Activated CD4-positive, alpha-beta T cell treated with anti-CD3 and anti-CD28 coated beads for 36 hours (primary cell): ENCODE measurements around the gene LRMDA. TPM values are rescaled to one million over a fixed set of nuclear protein-coding genes. Genes with fewer than 3 reads are reported as not detected.

ENCODE experiments used
- ATAC-seq: fragments of 200-7000 bp; cut with Tn5 transposase; one replicate; pipeline ENCODE4 v1.10.0; 2021; ENCODE audit warnings: mild to moderate bottlenecking, moderate library complexity
- CTCF ChIA-PET: fragments of 350-600 bp; sonication (Branson Sonifier 250); formaldehyde crosslinking; loops from one replicate; lab custom pipeline; 2021; ENCODE audit warnings: antibody characterized with exemption; lab: Charles Lee
- POLR2A ChIA-PET: fragments of 350-600 bp; sonication (Branson Sonifier 250); formaldehyde crosslinking; loops from one replicate; lab custom pipeline; 2021; ENCODE audit warnings: antibody characterized with exemption, inconsistent platforms; lab: Charles Lee
- DNase-seq: peaks from one replicate; pipeline ENCODE4 v3.0.0-alpha.2; 2020
- H3K27ac Mint-ChIP-seq: one replicate; pipeline ENCODE4 v1.8.0; 2021; ENCODE audit warnings: mixed read lengths
- H3K27me3 Mint-ChIP-seq: one replicate; pipeline ENCODE4 v1.8.0; 2021; ENCODE audit warnings: mixed read lengths
- H3K36me3 Mint-ChIP-seq: one replicate; pipeline ENCODE4 v1.8.0; 2021; ENCODE audit warnings: low read depth, mixed read lengths
- H3K4me1 Mint-ChIP-seq: one replicate; pipeline ENCODE4 v1.8.0; 2021; ENCODE audit warnings: mixed read lengths
- H3K4me3 Mint-ChIP-seq: one replicate; pipeline ENCODE4 v1.8.0; 2021; ENCODE audit warnings: mild to moderate bottlenecking, moderate library complexity, mixed read lengths
- H3K9me3 Mint-ChIP-seq: one replicate; pipeline ENCODE4 v1.8.0; 2021; ENCODE audit warnings: low read depth, mixed read lengths
- intact Hi-C, 2 experiments: fragments of 100-400 bp; cut with DNase I in 1 of 2; cut with micrococcal nuclease in 1 of 2; formaldehyde crosslinking; loops; one replicate each; pipeline versions ENCODE4 v1.14.2 to v1.15.1; 2022 to 2024; cut with DNase I, micrococcal nuclease
- total RNA-seq, 2 experiments: library from RNA; stranded (reverse); gene quantifications; one replicate each; pipeline ENCODE4 v1.2.3, GENCODE V29; 2021

LRMDA gene
- total RNA-seq, 2 experiments from 2014 or later: not detected

DNA sequence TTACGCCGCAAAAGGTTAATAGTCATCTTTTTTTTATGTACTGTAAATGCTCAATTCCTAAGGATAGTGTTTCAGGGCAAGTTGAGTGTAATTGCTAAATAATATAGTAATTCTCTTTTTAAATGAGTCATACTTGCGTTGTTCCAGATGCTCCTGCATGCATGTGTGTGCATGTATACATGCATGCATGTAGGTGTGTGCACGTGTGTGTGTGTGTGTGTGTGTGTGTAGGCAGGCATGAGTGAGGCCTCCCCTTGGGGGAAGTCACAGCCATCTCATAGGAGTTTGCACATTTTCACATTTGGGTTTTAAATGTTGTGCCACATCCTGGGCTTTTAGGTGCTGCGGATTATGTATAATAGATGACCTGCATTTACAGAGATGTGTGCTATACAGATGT lies 1110.4 kb downstream of the LRMDA start:
- no peaks in the 10 kb centered on the region for H3K27me3 Mint-ChIP-seq
- DNase-seq: no peak
- no peak overlapping the region for H3K27ac Mint-ChIP-seq
- H3K9me3 Mint-ChIP-seq: no peaks in the 10 kb centered on the region
- ChIA-PET POLR2A (no interaction called here), CTCF (no interaction called here)
- no peak overlapping the region for H3K4me3 Mint-ChIP-seq
- no peaks in the 10 kb centered on the region for H3K4me1 Mint-ChIP-seq
- intact Hi-C loops: no loop called here
- no peaks in the 10 kb centered on the region for H3K36me3 Mint-ChIP-seq
- no peak for ATAC-seq

DNA sequence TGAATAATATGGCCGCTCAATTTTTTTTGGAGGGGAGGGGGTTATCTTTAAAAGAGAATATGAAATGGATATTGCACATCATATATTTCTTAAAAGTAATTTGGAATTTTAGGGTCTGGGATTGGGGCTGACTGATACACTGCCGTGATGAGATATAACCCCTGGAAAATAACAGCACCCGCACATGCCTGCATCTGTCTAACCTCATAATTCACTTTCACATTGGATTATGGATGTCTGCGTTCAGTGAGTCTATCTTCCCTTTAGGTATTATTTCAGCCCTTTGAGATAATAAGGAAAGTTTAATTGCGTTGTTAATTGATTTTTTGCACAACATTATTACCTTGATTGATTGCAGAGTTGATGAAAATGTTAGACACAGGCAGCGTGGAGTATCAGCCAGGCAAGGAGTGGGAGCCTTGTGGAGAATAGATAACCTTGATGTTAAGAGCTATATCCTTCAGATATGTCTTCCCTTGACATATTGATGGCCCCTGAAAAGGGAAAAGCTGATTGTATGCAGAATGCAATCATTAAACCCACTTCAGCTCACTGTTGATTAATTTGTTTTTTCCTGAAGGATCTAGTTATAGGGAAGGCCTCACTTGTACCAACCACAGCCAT lies 1111.0 kb downstream of the LRMDA start:
- no peak for ATAC-seq
- intact Hi-C loops: no loop called here
- no peak for DNase-seq
- Mint-ChIP-seq H3K9me3 (no peaks in the 10 kb centered on the region), H3K27me3 (peaks cover under 1% of the 10 kb centered on the region), H3K27ac (no peak overlapping the region), H3K36me3 (no peaks in the 10 kb centered on the region), H3K4me3 (no peak overlapping the region), H3K4me1 (no peaks in the 10 kb centered on the region)
- ChIA-PET POLR2A (no interaction called here), CTCF (no interaction called here)

DNA sequence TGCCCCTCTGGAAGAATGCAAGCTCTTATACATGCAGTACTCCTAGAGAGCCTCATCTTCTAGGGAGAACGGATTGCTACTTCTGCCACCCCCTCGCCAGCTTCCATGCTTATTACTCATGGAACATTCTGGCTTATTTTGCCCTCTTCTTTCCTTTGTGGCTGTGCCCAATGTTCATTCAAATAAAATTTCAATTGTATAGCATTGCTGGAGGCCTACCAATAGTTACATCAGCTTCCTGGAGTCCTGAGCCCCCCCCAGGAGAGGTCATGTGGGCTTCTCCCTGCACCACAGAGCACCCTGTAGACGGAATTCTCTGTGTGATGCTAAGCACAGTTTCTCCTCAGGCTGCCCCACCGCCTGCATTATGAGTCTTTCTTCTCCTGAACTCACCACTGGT lies 1112.2 kb downstream of the LRMDA start:
- ATAC-seq (no peak), DNase-seq (no peak)
- Mint-ChIP-seq H3K36me3 (no peaks in the 10 kb centered on the region), H3K27me3 (peaks cover 2% of the 10 kb centered on the region), H3K4me1 (no peaks in the 10 kb centered on the region), H3K9me3 (no peaks in the 10 kb centered on the region), H3K27ac (no peak overlapping the region), H3K4me3 (no peak overlapping the region)
- CTCF ChIA-PET: no interaction called here
- POLR2A ChIA-PET: no interaction called here
- intact Hi-C loops: no loop called here

DNA sequence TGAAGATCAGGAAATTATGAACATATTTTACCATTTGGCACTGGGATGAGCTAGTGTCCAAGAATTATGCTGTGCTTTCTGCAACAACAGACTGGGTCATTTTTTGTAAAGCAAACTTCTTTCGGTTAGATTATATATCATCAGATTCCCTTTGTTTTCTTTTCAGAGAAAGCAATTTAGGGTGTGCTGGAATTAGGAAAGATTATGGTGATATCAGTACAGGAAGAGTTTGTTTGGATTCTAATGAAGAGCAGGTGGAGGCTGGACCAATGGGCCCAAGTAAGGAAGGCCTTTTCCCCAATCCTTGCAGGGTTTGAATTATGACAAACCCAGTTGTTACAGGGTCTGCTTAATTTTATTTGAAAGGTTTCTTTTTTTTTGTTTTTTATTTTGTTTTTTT lies 1113.4 kb downstream of the LRMDA start:
- Mint-ChIP-seq H3K27ac (no peak overlapping the region), H3K27me3 (peaks cover 2% of the 10 kb centered on the region), H3K36me3 (no peaks in the 10 kb centered on the region), H3K9me3 (no peaks in the 10 kb centered on the region), H3K4me1 (no peaks in the 10 kb centered on the region), H3K4me3 (no peak overlapping the region)
- ChIA-PET CTCF (no interaction called here), POLR2A (no interaction called here)
- intact Hi-C loops: loop anchor here (5.0 kb wide), 3 partner anchors 443 to 1147 kb away; no protein-coding TSS in a partner anchor
- DNase-seq: no peak
- ATAC-seq: no peak

DNA sequence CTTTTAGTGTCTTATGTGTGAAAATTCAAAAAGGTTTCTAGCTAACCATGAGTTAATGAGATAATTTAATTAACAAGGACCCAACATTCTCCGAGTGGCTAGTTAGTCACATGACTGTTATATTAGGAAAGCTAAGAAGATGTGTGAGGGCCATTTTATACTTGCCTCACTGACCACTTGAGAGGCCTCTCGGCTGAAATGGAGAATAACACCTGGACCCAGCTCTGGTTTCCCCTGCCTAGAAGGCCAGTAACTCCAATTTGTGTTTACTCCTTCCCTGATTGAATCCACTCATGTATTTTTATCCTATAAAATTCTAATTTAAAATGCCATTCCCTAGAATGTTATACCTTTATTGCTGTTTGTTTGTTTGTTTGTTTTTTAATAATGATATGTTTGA lies 1115.0 kb downstream of the LRMDA start:
- no peaks in the 10 kb centered on the region for H3K4me1 Mint-ChIP-seq
- intact Hi-C loops: loop anchor here (5.0 kb wide), 3 partner anchors 441 to 1149 kb away; no protein-coding TSS in a partner anchor
- ChIA-PET POLR2A (no interaction called here), CTCF (interaction anchor here (0.6 to 1.4 kb wide), 6 partner anchors 10 to 570 kb away, joined by 3 read pairs; no protein-coding TSS in a partner anchor)
- peaks cover 2% of the 10 kb centered on the region for H3K27me3 Mint-ChIP-seq
- ATAC-seq (no peak), DNase-seq (no peak)
- H3K4me3 Mint-ChIP-seq: no peak overlapping the region
- H3K36me3 Mint-ChIP-seq: no peaks in the 10 kb centered on the region
- H3K9me3 Mint-ChIP-seq: no peaks in the 10 kb centered on the region
- no peak overlapping the region for H3K27ac Mint-ChIP-seq

DNA sequence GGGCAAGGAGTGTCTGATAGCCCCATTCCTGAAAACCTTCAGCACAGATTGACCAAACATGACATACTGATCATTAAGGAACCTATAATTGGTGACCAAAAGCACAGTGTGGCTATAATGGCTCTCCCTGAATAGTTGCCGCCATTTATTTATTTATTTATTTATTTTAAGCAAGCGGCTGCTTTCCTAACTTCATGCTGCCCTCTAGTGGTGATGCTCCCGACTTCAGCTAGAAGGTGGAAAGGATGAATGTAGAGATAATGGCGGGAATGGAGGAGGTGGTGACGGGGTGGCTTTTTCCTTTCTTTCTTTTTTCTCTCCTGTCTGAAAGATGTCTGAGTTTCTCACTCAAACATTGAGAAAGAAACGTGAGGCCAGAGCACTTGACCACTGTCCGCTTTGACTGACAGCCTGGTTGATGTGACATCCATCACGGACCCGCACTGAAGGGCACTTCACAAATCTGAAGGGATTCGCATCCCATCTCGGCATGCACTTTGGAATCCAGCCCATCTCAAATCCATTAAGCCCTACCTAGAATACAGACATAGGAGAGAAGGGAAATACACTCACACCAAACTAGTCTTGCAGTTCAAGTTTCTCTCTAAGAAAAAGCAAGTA lies 1116.0 kb downstream of the LRMDA start:
- DNase-seq: peak; percentile 80
- CTCF ChIA-PET: interaction anchor here (0.6 to 1.4 kb wide), 7 partner anchors 9 to 549 kb away, joined by 3 read pairs; no protein-coding TSS in a partner anchor
- no peak overlapping the region for H3K27ac Mint-ChIP-seq
- peaks cover 2% of the 10 kb centered on the region for H3K27me3 Mint-ChIP-seq
- no peaks in the 10 kb centered on the region for H3K4me1 Mint-ChIP-seq
- no peaks in the 10 kb centered on the region for H3K9me3 Mint-ChIP-seq
- POLR2A ChIA-PET: no interaction called here
- no peaks in the 10 kb centered on the region for H3K36me3 Mint-ChIP-seq
- no peak for ATAC-seq
- H3K4me3 Mint-ChIP-seq: no peak overlapping the region
- intact Hi-C loops: loop anchor here (5.0 kb wide), 3 partner anchors 440 to 1150 kb away; no protein-coding TSS in a partner anchor

DNA sequence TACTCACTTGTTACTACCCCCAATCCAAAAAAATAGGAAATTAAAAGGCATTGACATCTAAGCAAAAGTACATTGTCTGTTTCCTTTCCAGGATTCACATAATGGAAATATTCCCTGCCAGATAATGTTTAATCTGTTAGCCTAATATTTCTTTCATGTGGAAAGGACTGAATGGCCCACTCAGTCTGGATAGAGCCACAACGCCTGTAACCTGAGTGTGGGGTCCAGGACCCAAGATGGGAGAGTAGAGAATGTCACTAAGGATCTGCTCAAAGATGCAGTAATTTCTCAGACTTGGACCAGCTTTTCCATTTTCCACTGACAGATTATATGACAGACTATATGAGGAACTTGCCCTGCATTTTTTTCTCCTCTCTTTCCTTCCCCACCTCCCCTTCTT lies 1117.3 kb downstream of the LRMDA start:
- Mint-ChIP-seq H3K4me1 (no peaks in the 10 kb centered on the region), H3K27me3 (peaks cover 2% of the 10 kb centered on the region), H3K36me3 (no peaks in the 10 kb centered on the region), H3K27ac (no peak overlapping the region), H3K9me3 (no peaks in the 10 kb centered on the region), H3K4me3 (no peak overlapping the region)
- CTCF ChIA-PET: interaction anchor here (0.6 to 1.0 kb wide), 2 partner anchors 19 to 452 kb away, joined by 3 read pairs; no protein-coding TSS in a partner anchor
- POLR2A ChIA-PET: no interaction called here
- ATAC-seq (no peak), DNase-seq (no peak)
- intact Hi-C loops: loop anchor here (5.0 kb wide), 3 partner anchors 439 to 1151 kb away; no protein-coding TSS in a partner anchor

- H3K27ac Mint-ChIP-seq: no peak overlapping the region
- ChIA-PET CTCF (no interaction called here), POLR2A (no interaction called here)
- H3K27me3 Mint-ChIP-seq: peaks cover 2% of the 10 kb centered on the region
- intact Hi-C loops: loop anchor here (5.0 kb wide), 3 partner anchors 438 to 1152 kb away; no protein-coding TSS in a partner anchor
- H3K9me3 Mint-ChIP-seq: no peaks in the 10 kb centered on the region
- no peaks in the 10 kb centered on the region for H3K4me1 Mint-ChIP-seq
- ATAC-seq (no peak), DNase-seq (no peak)
- H3K4me3 Mint-ChIP-seq: no peak overlapping the region
- H3K36me3 Mint-ChIP-seq: no peaks in the 10 kb centered on the region
Observed at GRCh38 chr10:76549171-76549570, 1117.7 kb downstream of the LRMDA start.

DNA sequence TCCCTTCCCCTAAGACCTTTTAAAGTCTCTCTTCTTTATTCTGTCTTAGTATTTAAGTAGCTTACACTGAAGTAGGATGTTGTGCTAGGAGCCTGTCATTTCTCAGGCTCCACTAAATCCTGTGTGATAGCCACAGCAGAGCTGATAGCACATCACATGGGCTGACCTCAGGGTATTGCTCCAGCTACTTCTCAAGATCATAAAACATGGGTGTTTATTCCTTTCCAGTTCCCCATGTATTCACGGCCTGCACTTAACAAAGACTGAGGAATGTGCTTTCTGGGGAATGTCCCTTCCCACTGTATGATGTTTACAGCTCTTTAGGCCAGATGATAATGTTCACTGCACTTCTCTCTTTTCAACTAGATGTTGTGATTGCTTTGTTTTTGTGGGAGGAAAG lies 1119.4 kb downstream of the LRMDA start:
- Mint-ChIP-seq H3K4me1 (no peaks in the 10 kb centered on the region), H3K4me3 (no peak overlapping the region), H3K9me3 (no peaks in the 10 kb centered on the region), H3K27ac (no peak overlapping the region), H3K27me3 (peaks cover 2% of the 10 kb centered on the region), H3K36me3 (no peaks in the 10 kb centered on the region)
- CTCF ChIA-PET: no interaction called here
- no peak for DNase-seq
- ATAC-seq: no peak
- POLR2A ChIA-PET: no interaction called here
- intact Hi-C loops: no loop called here

- Mint-ChIP-seq H3K27me3 (peaks cover 2% of the 10 kb centered on the region), H3K36me3 (no peaks in the 10 kb centered on the region)
- ATAC-seq: no peak
Observed at GRCh38 chr10:76552091-76552873, 1120.9 kb downstream of the LRMDA start.

GRCh38 chr10:76553263-76554032 lies 1122.0 kb downstream of the LRMDA start:
- DNase-seq (no peak), ATAC-seq (no peak)
- no peaks in the 10 kb centered on the region for H3K9me3 Mint-ChIP-seq
- H3K27ac Mint-ChIP-seq: no peak overlapping the region
- H3K4me1 Mint-ChIP-seq: no peaks in the 10 kb centered on the region
- H3K4me3 Mint-ChIP-seq: no peak overlapping the region
- H3K27me3 Mint-ChIP-seq: no peaks in the 10 kb centered on the region
- ChIA-PET POLR2A (no interaction called here), CTCF (no interaction called here)
- H3K36me3 Mint-ChIP-seq: no peaks in the 10 kb centered on the region
- intact Hi-C loops: no loop called here

More at GRCh38 chr10:76552091-76552873, 1120.9 kb downstream of the LRMDA start:
- H3K27ac Mint-ChIP-seq: no peak overlapping the region
- H3K4me3 Mint-ChIP-seq: no peak overlapping the region
- CTCF ChIA-PET: interaction anchor here (0.6 kb wide), 1 partner anchor 1039 kb away, joined by 4 read pairs; no protein-coding TSS in a partner anchor
- intact Hi-C loops: no loop called here
- H3K9me3 Mint-ChIP-seq: no peaks in the 10 kb centered on the region
- no peak for DNase-seq
- POLR2A ChIA-PET: no interaction called here
- H3K4me1 Mint-ChIP-seq: no peaks in the 10 kb centered on the region
